B cell (primary cell): ENCODE measurements around the gene POLD2.

Experiments
- EZH2 ChIP-seq: IDR thresholded peaks from 2 replicates; pipeline ENCODE4 v1.6.1; 2012; ENCODE audit warnings: borderline replicate concordance, low read depth, mild to moderate bottlenecking, moderate library complexity, low read length; ENCODE audit not compliant: insufficient read depth, poor library complexity, severe bottlenecking
- TF ChIP-seq, protein P1 (sequence below): fragments of 200-600 bp; IDR thresholded peaks from one replicate; pipeline ENCODE4 v1.8.0; 2022; ENCODE audit warnings: antibody characterized with exemption, mild to moderate bottlenecking

DNA sequence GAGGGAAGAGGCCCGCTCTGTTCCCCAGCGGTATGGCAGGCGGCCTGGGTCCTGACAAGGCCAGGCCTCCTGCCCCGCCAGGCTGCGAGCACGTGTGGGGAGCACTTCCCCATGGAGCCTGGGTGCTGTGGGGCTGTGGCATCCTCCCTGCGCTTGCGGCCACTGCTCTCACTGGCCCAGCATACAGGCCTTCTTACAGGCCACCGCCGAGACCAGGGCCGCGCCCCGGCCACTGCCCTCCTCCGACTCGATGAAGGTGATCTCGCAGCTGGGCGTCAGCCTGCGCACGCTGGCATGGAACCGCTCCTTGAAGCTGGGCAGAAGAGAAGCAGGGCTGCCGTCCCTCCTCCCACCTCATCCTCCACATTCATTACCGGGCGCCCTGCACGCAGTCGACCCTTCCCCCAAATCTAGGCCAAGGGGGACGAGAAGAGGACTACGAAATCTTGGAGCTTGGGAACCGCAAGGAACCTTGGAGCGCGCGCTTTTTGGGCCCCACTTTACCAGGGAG, 21.7 kb upstream of the POLD2 start:
- TF ChIP-seq, protein P1, sequence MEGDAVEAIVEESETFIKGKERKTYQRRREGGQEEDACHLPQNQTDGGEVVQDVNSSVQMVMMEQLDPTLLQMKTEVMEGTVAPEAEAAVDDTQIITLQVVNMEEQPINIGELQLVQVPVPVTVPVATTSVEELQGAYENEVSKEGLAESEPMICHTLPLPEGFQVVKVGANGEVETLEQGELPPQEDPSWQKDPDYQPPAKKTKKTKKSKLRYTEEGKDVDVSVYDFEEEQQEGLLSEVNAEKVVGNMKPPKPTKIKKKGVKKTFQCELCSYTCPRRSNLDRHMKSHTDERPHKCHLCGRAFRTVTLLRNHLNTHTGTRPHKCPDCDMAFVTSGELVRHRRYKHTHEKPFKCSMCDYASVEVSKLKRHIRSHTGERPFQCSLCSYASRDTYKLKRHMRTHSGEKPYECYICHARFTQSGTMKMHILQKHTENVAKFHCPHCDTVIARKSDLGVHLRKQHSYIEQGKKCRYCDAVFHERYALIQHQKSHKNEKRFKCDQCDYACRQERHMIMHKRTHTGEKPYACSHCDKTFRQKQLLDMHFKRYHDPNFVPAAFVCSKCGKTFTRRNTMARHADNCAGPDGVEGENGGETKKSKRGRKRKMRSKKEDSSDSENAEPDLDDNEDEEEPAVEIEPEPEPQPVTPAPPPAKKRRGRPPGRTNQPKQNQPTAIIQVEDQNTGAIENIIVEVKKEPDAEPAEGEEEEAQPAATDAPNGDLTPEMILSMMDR = no peak
- TF ChIP-seq EZH2 = no peak
